SIG-M5 (cell line): Measurements from ENCODE around the gene SFPQ.
"Not testable (repeated sequence)": the region's sequence is repeated elsewhere in the genome, so short reads cannot be mapped to it uniquely, and the experiment has no call there.

Experiments
- DNase-seq: peaks from one replicate; lab custom pipeline; 2025; lab: John Stamatoyannopoulos, UW

The SFPQ gene

DNA sequence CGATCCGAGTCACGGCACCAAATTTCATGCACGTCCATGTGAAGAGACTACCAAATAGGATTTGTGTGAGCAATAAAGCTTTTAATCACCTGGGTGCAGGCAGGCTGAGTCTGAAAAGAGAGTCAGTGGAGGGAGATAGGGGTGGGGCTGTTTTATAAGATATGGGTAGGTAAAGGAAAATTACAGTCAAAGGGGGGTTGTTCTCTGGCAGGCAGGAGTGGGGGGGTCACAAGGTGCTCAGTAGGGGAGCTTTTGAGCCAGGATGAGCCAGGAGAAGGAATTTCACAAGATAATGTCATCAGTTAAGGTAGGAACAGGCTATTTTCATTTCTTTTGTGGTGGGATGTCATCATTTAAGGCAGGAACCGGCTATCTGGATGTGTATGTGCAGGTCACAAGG lies 55.4 kb downstream of the SFPQ start:
- DNase-seq: not testable (repeated sequence)

DNA sequence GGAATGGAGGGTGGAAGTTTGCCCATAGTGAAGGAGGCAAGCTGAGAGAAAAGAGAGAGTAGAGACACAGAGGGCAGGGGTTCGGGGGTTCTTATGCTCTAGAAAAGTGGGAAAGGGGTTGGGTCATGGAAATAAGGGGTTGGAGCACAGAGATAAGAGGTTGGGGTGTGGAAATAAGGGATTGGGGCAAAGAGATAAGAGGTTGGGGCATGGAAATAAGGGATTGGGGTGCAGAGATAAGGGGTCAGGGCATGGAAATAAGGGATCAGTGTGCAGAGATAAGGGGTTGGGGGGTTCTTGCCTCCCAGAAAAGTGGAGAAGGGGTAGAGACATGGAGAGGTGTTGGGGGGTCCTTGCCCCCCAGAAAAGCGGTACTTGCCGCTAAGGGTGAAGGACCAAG lies 56.2 kb downstream of the SFPQ start:
- no peak for DNase-seq
